ENCODE measurements around the gene ART3. TPM values are rescaled to one million over a fixed set of nuclear protein-coding genes. Genes with fewer than 3 reads are reported as not detected.
"Not testable (repeated sequence)": the region's sequence is repeated elsewhere in the genome, so short reads cannot be mapped to it uniquely, and the experiment has no call there.

The ART3 gene, protein sequence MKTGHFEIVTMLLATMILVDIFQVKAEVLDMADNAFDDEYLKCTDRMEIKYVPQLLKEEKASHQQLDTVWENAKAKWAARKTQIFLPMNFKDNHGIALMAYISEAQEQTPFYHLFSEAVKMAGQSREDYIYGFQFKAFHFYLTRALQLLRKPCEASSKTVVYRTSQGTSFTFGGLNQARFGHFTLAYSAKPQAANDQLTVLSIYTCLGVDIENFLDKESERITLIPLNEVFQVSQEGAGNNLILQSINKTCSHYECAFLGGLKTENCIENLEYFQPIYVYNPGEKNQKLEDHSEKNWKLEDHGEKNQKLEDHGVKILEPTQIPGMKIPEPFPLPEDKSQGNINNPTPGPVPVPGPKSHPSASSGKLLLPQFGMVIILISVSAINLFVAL
- total RNA-seq, result 19.3 TPM

DNA sequence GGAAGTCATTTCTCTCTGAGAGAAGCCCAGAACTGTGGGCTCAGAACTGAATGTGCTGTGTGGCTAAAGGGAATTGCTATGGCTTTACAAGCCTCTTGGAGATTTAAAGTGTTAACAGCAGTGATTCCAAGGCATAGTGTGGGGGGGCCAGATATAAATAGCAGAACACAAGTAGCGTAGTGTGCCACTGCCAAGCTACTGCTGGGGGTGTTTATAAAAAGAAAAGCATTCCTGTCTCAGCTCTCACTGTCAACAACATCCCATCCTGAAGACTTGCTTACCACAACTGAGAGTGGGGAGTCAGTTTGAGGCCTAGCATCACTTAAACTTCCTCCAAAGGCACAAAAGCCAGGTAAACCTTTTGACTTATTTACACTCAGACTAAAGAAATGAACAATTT, at the start of gene ART3:
Gene ART3 (plus strand): TSS at position 242 of the 400 bp plus-strand sequence. CDS start 1,181 bp downstream, outside the sequence.
- H3K9ac ChIP-seq (ENCODE audit: low read depth in 1 of 3, low read length in 3 of 3), result peak within 1 kb of the TSS; percentile 72 to 89 (median 76)
- H3K4me1 ChIP-seq (ENCODE audit: control insufficient read depth in 3 of 3, insufficient read depth in 3 of 3, low read length in 3 of 3), result peaks cover 3 to 19% (median 17%) of the 10 kb centered on the region in 3 donors
- peak within 1 kb of the TSS; percentile 59 to 85 (median 72) for H3K4me3 ChIP-seq (ENCODE audit: low read length in 3 of 3)
- peak within 1 kb of the TSS; percentile 83 for H3K27ac ChIP-seq (ENCODE audit: low read depth, low read length)
- H3K27me3 ChIP-seq (ENCODE audit: control insufficient read depth in 3 of 3, insufficient read depth in 3 of 3, low read length in 3 of 3), result no peaks in the 10 kb centered on the region
- H3K36me3 ChIP-seq (ENCODE audit: control insufficient read depth in 3 of 3, insufficient read depth in 3 of 3, low read length in 3 of 3), result no peaks in the 10 kb centered on the region
- H3K9me3 ChIP-seq (ENCODE audit: control insufficient read depth in 3 of 3, low read length in 3 of 3), result no peaks in the 10 kb centered on the region

DNA sequence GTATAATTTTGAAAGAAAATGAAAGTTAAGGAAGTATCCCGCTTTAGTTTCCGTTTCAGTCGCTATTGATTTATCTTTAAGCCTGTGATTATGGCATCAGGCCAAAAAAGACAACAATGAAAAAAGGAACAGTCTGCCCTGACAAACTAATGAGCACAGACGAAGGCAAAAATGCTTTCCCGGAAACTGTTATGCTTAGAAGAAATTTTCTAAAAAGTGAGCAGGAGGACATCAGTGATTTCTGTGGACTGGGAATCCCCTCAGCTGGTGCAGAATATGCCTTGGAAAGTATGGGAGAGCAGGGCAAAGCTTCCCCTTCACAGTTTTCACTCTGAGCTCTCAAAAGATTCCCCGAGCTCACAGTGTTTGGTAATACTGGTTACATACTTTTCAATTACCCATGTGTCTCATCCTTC, 46.2 kb upstream of the ART3 start:
- Histone ChIP-seq H3K36me3 (ENCODE audit: control insufficient read depth in 3 of 3, insufficient read depth in 3 of 3, low read length in 3 of 3) (no peaks in the 10 kb centered on the region), H3K4me1 (ENCODE audit: control insufficient read depth in 3 of 3, insufficient read depth in 3 of 3, low read length in 3 of 3) (no peaks in the 10 kb centered on the region), H3K4me3 (ENCODE audit: low read length in 3 of 3) (peak overlapping the region in 2 of 3 donors; percentile 17 to 40), H3K27ac (ENCODE audit: low read depth, low read length) (no peak overlapping the region), H3K27me3 (ENCODE audit: control insufficient read depth in 3 of 3, insufficient read depth in 3 of 3, low read length in 3 of 3) (no peaks in the 10 kb centered on the region), H3K9me3 (ENCODE audit: control insufficient read depth in 3 of 3, low read length in 3 of 3) (no peaks in the 10 kb centered on the region), H3K9ac (ENCODE audit: low read depth in 1 of 3, low read length in 3 of 3) (peak overlapping the region in 1 of 3 donors; percentile 1)

DNA sequence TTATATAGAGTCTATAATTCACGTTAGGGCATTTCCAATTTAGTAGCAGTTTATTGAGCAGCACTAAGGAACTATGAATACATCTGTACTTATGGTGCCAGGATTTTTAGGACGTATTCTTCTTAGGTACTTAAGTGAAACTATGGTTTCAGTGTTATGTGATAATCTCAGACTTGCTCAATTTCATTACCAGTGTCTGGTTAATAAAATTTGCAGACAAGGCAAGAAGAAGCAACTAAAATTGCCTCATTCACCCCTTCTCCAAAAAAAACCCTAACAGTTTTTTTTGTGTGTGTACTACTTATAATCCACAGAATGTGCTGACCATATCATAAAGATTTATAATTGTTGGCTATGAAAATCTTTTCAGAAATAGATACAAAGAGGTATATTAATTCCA, 45.2 kb upstream of the ART3 start:
- Histone ChIP-seq H3K36me3 (ENCODE audit: control insufficient read depth in 3 of 3, insufficient read depth in 3 of 3, low read length in 3 of 3) (no peaks in the 10 kb centered on the region), H3K4me1 (ENCODE audit: control insufficient read depth in 3 of 3, insufficient read depth in 3 of 3, low read length in 3 of 3) (no peaks in the 10 kb centered on the region), H3K9me3 (ENCODE audit: control insufficient read depth in 3 of 3, low read length in 3 of 3) (no peaks in the 10 kb centered on the region), H3K27ac (ENCODE audit: low read depth, low read length) (no peak overlapping the region), H3K9ac (ENCODE audit: low read depth in 1 of 3, low read length in 3 of 3) (no peak overlapping the region), H3K4me3 (ENCODE audit: low read length in 3 of 3) (no peak overlapping the region), H3K27me3 (ENCODE audit: control insufficient read depth in 3 of 3, insufficient read depth in 3 of 3, low read length in 3 of 3) (no peaks in the 10 kb centered on the region)

DNA sequence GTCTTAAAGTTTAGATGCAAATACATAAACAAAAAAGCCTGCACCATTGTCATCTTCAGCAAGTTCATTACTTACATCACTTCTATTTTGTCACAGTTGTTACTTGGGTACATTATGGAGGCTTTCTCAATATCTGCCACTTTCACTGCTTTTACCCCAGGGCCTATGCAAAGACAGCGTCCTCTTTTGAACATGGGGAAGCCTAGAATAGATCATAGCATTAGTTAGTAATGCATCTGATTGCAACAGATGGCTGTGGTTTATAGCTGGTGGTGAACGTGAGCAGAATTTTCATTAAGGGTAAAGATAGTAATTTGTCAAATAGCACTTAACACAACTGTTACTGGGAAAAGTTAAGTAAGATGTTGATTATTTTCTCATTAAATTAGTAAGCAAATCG, 39.4 kb upstream of the ART3 start:
- no peaks in the 10 kb centered on the region for H3K4me1 ChIP-seq (ENCODE audit: control insufficient read depth in 3 of 3, insufficient read depth in 3 of 3, low read length in 3 of 3)
- H3K27me3 ChIP-seq (ENCODE audit: control insufficient read depth in 3 of 3, insufficient read depth in 3 of 3, low read length in 3 of 3), result no peaks in the 10 kb centered on the region
- H3K27ac ChIP-seq (ENCODE audit: low read depth, low read length), result no peak overlapping the region
- H3K4me3 ChIP-seq (ENCODE audit: low read length in 3 of 3), result no peak overlapping the region
- H3K9ac ChIP-seq (ENCODE audit: low read depth in 1 of 3, low read length in 3 of 3), result no peak overlapping the region
- H3K9me3 ChIP-seq (ENCODE audit: control insufficient read depth in 3 of 3, low read length in 3 of 3), result no peaks in the 10 kb centered on the region
- no peaks in the 10 kb centered on the region for H3K36me3 ChIP-seq (ENCODE audit: control insufficient read depth in 3 of 3, insufficient read depth in 3 of 3, low read length in 3 of 3)

DNA sequence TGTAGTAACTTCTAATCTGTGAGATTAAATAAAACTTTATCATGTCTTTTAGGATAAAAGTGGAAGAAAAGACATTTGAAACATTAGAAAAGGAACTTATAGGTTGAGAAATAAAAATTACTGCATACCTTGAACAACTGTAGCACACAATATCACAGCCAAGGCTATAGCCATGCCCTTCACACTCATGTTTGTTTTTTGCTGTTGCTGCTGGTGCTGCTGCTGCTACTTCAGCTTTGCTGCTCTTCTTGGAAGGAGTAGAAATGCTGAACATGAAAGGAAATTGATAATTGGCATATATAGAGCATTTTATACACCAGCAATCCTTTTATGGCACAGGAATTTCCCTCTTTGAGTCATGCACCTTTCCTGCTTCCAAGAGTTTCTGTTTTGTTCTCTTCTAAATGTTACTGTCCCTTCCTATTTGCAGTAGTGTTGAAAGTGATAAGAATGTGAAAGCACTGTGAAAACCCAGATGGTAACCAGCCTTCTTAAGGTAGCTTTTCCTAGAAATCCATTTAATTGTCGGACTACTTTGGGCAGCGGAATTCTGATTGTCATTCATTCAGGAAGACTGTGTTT, 38.6 kb upstream of the ART3 start, which contains the start of gene CXCL11:
Gene CXCL11 (minus strand): TSS at position 272 of the 582 bp plus-strand sequence. CDS start 83 bp downstream, at position 189.
- Histone ChIP-seq H3K4me3 (ENCODE audit: low read length in 3 of 3) (no peak within 1 kb of the TSS), H3K27me3 (ENCODE audit: control insufficient read depth in 3 of 3, insufficient read depth in 3 of 3, low read length in 3 of 3) (peaks cover 0 to 3% (median 2%) of the 10 kb centered on the region in 3 donors), H3K9me3 (ENCODE audit: control insufficient read depth in 3 of 3, low read length in 3 of 3) (no peaks in the 10 kb centered on the region), H3K9ac (ENCODE audit: low read depth in 1 of 3, low read length in 3 of 3) (no peak within 1 kb of the TSS), H3K4me1 (ENCODE audit: control insufficient read depth in 3 of 3, insufficient read depth in 3 of 3, low read length in 3 of 3) (no peaks in the 10 kb centered on the region), H3K27ac (ENCODE audit: low read depth, low read length) (no peak within 1 kb of the TSS), H3K36me3 (ENCODE audit: control insufficient read depth in 3 of 3, insufficient read depth in 3 of 3, low read length in 3 of 3) (no peaks in the 10 kb centered on the region)

DNA sequence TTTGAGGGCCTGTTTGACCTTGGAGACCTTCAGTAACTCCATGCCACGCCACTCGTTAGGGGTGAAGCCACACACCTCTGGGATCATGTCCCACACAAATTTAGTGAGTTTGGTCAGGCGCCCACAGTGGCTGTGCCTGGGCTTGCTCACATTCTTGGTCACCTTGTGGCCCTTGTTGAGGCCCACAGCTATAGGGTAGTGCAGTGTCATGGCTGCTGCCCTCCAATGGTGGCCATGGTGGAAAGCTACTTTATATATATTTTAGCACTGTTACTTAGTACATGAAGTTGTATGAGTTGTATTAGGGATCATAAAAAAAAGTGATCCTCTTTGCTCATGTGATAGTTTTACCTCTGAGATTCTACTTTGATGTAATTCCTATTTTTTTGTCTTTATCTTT, 37.7 kb upstream of the ART3 start:
- H3K9ac ChIP-seq (ENCODE audit: low read depth in 1 of 3, low read length in 3 of 3), result no peak overlapping the region
- H3K9me3 ChIP-seq (ENCODE audit: control insufficient read depth in 3 of 3, low read length in 3 of 3), result no peaks in the 10 kb centered on the region
- H3K36me3 ChIP-seq (ENCODE audit: control insufficient read depth in 3 of 3, insufficient read depth in 3 of 3, low read length in 3 of 3), result no peaks in the 10 kb centered on the region
- H3K27me3 ChIP-seq (ENCODE audit: control insufficient read depth in 3 of 3, insufficient read depth in 3 of 3, low read length in 3 of 3), result peaks cover 0 to 4% (median 2%) of the 10 kb centered on the region in 3 donors
- no peak overlapping the region for H3K27ac ChIP-seq (ENCODE audit: low read depth, low read length)
- H3K4me1 ChIP-seq (ENCODE audit: control insufficient read depth in 3 of 3, insufficient read depth in 3 of 3, low read length in 3 of 3), result no peaks in the 10 kb centered on the region
- H3K4me3 ChIP-seq (ENCODE audit: low read length in 3 of 3), result no peak overlapping the region

DNA sequence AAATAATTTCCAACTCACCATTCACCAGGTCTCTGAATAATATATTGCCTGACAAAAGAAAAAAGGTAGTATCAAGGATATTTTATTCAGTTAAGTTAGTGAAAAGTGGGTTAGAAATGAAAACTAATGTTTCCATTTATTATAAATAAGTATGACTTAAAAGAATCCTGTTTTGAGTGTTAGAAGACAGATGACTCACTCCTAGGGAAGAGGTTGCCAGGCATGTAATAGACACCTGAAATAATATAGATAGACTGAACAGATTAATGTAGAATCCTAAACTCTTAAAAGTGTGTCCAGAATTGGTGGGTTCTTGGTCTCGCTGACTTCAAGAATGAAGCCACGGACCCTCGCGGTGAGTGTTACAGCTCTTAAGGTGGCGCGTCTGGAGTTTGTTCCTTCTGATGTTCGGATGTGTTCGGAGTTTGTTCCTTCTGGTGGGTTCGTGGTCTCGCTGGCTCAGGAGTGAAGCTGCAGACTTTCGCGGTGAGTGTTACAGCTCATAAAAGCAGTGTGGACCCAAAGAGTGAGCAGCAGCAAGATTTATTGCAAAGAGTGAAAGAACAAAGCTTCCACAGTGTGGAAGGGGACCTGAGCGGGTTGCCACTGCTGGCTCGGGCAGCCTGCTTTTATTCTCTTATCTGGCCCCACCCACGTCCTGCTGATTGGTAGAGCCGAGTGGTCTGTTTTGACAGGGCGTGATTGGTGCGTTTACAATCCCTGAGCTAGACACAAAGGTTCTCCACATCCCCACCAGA, 32.1 kb upstream of the ART3 start:
- H3K4me1 ChIP-seq (ENCODE audit: control insufficient read depth in 3 of 3, insufficient read depth in 3 of 3, low read length in 3 of 3); H3K27ac ChIP-seq (ENCODE audit: low read depth, low read length); H3K9ac ChIP-seq (ENCODE audit: low read depth in 1 of 3, low read length in 3 of 3); H3K4me3 ChIP-seq (ENCODE audit: low read length in 3 of 3); H3K27me3 ChIP-seq (ENCODE audit: control insufficient read depth in 3 of 3, insufficient read depth in 3 of 3, low read length in 3 of 3); H3K9me3 ChIP-seq (ENCODE audit: control insufficient read depth in 3 of 3, low read length in 3 of 3); H3K36me3 ChIP-seq (ENCODE audit: control insufficient read depth in 3 of 3, insufficient read depth in 3 of 3, low read length in 3 of 3): not testable (repeated sequence)

DNA sequence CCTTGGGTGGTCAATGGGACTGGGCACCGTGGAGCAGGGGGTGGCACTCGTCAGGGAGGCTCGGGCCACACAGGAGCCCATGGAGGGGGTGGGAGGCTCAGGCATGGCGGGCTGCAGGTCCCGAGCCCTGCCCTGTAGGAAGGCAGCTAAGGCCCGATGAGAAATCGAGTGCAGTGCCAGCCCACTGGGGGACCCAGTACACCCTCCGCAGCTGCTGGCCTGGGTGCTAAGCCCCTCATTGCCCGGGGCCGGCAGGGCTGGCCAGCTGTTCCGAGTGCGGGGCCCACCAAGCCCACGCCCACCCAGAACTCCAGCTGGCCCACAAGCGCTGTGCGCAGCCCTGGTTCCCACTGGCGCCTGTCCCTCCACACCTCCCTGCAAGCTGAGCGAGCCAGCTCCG, 31.2 kb upstream of the ART3 start:
- not testable (repeated sequence) for H3K36me3 ChIP-seq (ENCODE audit: control insufficient read depth in 3 of 3, insufficient read depth in 3 of 3, low read length in 3 of 3); H3K4me1 ChIP-seq (ENCODE audit: control insufficient read depth in 3 of 3, insufficient read depth in 3 of 3, low read length in 3 of 3); H3K9me3 ChIP-seq (ENCODE audit: control insufficient read depth in 3 of 3, low read length in 3 of 3); H3K4me3 ChIP-seq (ENCODE audit: low read length in 3 of 3); H3K27me3 ChIP-seq (ENCODE audit: control insufficient read depth in 3 of 3, insufficient read depth in 3 of 3, low read length in 3 of 3); H3K9ac ChIP-seq (ENCODE audit: low read depth in 1 of 3, low read length in 3 of 3); H3K27ac ChIP-seq (ENCODE audit: low read depth, low read length)

DNA sequence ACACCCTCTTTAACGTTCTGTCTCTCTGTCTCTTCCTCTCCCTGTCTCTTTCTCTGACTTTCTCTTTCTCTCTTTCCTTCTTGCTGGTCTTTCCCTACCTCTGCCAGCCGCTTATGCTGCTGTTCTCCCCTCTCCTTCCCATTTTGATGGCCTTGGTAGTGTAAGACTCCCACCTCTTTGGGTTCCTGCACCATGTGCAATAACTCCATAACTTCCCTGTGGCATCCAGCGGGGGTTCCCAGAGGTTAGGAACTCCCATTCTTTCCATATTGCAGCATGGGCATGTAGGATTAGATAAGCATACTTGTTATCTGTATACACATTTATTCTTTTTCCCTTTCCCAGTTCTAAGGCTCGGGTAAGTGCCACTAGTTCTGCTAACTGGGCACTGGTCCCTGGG, 29.8 kb upstream of the ART3 start:
- H3K36me3 ChIP-seq (ENCODE audit: control insufficient read depth in 3 of 3, insufficient read depth in 3 of 3, low read length in 3 of 3); H3K27ac ChIP-seq (ENCODE audit: low read depth, low read length); H3K4me1 ChIP-seq (ENCODE audit: control insufficient read depth in 3 of 3, insufficient read depth in 3 of 3, low read length in 3 of 3); H3K27me3 ChIP-seq (ENCODE audit: control insufficient read depth in 3 of 3, insufficient read depth in 3 of 3, low read length in 3 of 3); H3K9me3 ChIP-seq (ENCODE audit: control insufficient read depth in 3 of 3, low read length in 3 of 3); H3K4me3 ChIP-seq (ENCODE audit: low read length in 3 of 3); H3K9ac ChIP-seq (ENCODE audit: low read depth in 1 of 3, low read length in 3 of 3): not testable (repeated sequence)
